MM.1S (cell line): ENCODE measurements around the gene SLC6A16.

ENCODE experiments used
- EZH2 ChIP-seq: fragments of 300-600 bp; sonication (generic); optimal IDR thresholded peaks from 2 replicates; pipeline ENCODE3; 2017; ENCODE audit warnings: low read depth, mild to moderate bottlenecking, antibody characterized with exemption, low read length, mixed read lengths
- EZH2phosphoT487 ChIP-seq: fragments of 300-600 bp; sonication (generic); IDR thresholded peaks from 2 replicates; pipeline ENCODE4 v1.6.1; 2018; ENCODE audit warnings: antibody characterized with exemption, low read length
- TF ChIP-seq, protein P1 (sequence below): fragments of 300-600 bp; sonication (generic); IDR thresholded peaks from 2 replicates; pipeline ENCODE4 v1.5.1; 2016; ENCODE audit warnings: antibody characterized with exemption, low read length, mixed read lengths

DNA sequence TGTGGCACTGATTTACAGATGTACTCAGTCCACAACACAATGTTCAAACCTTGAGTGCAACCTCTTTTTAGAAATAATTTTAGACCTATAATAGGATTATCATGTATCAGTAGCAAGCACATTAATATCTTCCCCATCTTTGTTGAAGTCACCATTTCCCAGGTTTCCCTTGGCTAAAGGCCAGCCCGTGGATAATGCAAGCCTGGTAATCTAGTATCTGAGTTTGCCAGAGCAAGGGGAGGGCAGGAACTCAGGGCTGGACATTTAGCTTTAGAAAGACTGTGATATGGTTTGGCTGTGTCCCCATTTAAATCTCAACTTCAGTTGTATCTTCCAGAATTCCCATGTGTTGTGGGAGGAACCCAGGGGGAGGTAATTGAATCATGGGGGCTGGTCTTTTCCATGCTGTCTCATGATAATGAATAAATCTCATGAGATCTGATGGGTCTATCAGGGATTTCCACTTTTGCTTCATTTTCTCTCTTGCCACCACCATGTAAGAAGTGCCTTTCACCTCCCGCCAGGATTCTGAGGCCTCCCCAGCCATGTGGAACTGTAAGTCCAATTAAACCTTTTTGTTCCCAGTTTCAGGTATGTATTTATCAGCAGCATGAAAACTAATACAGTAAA is 37.7 kb downstream of the SLC6A16 start:
- TF ChIP-seq EZH2 (no peak), EZH2phosphoT487 (no peak)
- TF ChIP-seq, protein P1, sequence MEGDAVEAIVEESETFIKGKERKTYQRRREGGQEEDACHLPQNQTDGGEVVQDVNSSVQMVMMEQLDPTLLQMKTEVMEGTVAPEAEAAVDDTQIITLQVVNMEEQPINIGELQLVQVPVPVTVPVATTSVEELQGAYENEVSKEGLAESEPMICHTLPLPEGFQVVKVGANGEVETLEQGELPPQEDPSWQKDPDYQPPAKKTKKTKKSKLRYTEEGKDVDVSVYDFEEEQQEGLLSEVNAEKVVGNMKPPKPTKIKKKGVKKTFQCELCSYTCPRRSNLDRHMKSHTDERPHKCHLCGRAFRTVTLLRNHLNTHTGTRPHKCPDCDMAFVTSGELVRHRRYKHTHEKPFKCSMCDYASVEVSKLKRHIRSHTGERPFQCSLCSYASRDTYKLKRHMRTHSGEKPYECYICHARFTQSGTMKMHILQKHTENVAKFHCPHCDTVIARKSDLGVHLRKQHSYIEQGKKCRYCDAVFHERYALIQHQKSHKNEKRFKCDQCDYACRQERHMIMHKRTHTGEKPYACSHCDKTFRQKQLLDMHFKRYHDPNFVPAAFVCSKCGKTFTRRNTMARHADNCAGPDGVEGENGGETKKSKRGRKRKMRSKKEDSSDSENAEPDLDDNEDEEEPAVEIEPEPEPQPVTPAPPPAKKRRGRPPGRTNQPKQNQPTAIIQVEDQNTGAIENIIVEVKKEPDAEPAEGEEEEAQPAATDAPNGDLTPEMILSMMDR = no peak
